GM21786 (cell line): Measurements from ENCODE around the gene SRGAP3.
"Not testable (repeated sequence)": the region's sequence is repeated elsewhere in the genome, so short reads cannot be mapped to it uniquely, and the experiment has no call there.

Experiments used
- ATAC-seq: cut with Tn5 transposase; IDR thresholded peaks from one replicate; pipeline ENCODE4 v1.9.1; 2021; ENCODE audit not compliant: unreplicated experiment

The SRGAP3 gene

GRCh38 chr3:9249273-9250192 lies at the start of gene SRGAP3:
Gene SRGAP3, minus strand, starts transcription at chr3:9249646. Its CDS starts 695 bp downstream, at chr3:9248951.
- ATAC-seq = peak; percentile 100

GRCh38 chr3:9298236-9298635 lies 48.8 kb upstream of the SRGAP3 start:
- ATAC-seq = no peak

GRCh38 chr3:9296241-9296640 lies 46.8 kb upstream of the SRGAP3 start:
- no peak for ATAC-seq

DNA sequence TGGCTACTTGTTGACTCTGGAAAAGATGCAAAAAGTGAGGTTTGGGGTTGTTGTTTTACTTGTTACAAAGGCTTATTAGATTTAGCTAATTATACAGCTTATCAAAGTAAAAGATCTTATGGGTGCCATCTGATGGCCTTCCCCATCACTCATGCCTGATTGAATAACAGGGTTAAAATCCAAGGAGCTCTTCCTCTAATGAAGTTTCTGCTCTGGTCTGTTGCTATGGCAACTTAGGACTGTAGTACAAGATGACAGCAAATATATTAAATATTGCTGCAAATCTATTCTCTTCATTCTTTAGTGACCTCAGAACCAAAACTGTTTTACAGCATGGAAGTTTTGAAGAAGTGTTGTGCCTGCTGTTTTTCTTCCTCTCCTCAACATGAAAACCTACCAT lies 45.6 kb upstream of the SRGAP3 start:
- ATAC-seq = no peak

- not testable (repeated sequence) for ATAC-seq
Observed at GRCh38 chr3:9293953-9294352, 44.5 kb upstream of the SRGAP3 start.

GRCh38 chr3:9293076-9293475 lies 43.6 kb upstream of the SRGAP3 start:
- ATAC-seq = no peak

- ATAC-seq = no peak
Observed at GRCh38 chr3:9292516-9292915, 43.1 kb upstream of the SRGAP3 start.

- ATAC-seq = no peak
Observed at GRCh38 chr3:9291821-9292410, 42.5 kb upstream of the SRGAP3 start.

- ATAC-seq = no peak
Observed at GRCh38 chr3:9290566-9290965, 41.1 kb upstream of the SRGAP3 start.

DNA sequence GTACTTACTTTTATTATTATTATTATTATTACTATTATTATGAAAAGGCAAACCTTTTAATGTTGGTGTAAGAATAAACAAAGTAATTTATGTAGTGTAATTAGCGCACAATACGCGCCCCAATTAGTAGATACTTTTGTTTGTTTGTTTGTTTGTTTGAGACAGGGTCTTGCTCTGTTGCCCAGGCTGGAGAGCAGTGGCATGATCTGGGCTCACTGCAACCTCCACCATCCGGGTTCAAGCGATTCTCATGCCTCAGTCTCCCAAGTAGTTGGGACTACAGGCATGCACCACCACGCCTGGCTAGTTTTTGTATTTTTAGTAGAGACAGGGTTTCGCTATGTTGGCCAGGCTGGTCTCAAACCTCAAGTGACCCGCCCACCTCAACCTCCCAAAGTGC lies 32.1 kb upstream of the SRGAP3 start:
- not testable (repeated sequence) for ATAC-seq

DNA sequence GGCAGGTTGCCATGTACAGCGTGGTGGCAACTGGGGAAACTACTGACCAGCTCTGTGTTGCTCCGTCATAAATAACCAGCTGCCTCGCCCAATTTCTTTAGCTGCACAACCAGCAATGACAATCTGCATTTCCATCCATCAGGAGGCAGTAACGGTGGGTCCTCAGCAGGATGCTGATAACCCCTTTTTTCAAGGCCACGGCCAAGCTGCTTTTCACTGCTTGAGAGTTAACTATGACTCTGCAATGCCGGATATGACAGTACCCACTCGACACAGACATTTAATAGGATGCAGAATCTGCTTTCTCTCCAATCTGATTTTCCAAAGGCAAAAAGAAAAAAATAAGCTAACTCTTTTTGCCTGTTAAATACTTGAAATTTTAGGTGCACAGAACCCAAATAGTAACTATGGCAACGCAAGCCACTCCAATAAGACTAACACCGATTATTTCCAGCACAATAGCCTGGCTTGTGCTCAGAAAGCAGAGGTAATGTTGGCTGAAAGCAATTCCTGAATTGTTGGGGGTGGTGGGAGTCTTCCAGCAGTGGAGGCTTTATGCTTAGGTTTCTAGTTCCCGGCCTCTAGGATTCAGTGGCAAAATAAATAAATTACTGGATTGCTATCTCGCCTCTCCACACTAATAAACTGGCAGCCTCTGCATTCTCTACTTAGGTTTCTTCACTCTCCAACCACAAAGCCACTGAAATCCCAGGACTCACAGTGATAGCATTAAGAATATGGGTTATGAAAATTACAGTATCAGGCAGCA lies 31.2 kb upstream of the SRGAP3 start:
- no peak for ATAC-seq

- ATAC-seq = no peak
Observed at GRCh38 chr3:9279966-9280365, 30.5 kb upstream of the SRGAP3 start.

DNA sequence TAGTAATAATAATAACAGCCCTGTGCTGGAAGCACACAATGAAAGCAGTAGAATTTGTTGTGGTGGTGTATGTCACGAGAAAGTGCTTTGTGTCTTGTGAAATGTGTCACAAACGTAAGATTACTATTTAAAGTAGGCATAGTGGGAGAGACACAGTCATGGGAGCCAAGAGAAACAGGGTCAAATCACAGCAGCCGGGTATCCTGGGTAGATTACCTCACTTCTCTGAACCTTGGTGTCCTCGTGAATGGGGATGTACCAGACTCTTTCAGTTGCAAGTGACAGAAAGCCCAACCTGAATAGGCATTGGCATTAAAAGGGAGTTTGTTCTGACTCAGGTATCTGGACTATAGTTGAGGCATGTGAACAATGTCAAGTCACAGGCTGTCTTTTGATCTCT lies 29.1 kb upstream of the SRGAP3 start:
- ATAC-seq = no peak

DNA sequence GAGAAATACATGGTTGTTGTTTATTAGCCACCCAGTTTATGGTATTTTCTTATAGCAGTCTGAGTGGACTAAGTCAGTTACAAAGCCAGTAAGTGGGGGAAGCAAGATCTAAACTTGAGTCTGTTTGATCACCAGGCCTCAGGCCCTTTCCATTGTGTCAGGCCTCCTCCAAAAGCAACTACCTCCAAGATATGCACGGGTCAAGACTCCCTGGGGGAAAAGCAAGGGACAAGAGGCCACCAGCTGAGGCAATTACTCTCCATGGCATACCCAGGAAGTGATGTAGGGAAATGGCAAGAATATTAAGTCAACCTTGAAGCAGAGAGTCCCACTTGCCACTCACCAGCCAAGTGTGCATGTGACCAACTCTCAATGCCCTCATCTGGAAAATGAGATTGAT lies 28.6 kb upstream of the SRGAP3 start:
- no peak for ATAC-seq

GRCh38 chr3:9276761-9277370 lies 27.4 kb upstream of the SRGAP3 start:
- no peak for ATAC-seq

GRCh38 chr3:9271903-9272302 lies 22.5 kb upstream of the SRGAP3 start:
- no peak for ATAC-seq

GRCh38 chr3:9270704-9271103 lies 21.3 kb upstream of the SRGAP3 start:
- no peak for ATAC-seq

GRCh38 chr3:9266716-9267115 lies 17.3 kb upstream of the SRGAP3 start:
- ATAC-seq = no peak

DNA sequence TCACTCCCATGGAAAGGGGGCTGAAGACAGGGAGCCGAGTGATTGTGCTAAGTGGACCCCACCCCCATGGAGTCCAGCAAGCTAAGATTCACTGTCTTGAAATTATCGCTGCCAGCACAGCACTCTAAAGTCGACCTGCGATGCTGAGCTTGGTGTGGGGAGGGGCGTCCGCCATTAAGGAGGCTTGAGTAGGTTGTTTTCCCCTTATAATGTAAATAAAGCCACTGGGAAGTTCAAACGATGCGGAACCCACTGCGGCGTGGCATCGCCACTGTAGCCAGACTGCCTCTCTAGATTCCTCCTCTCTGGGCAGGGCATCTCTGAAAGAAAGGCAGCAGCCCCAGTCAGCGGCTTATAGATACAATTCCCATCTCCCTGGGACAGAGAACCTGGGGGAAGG lies 10.9 kb upstream of the SRGAP3 start:
- ATAC-seq = no peak

DNA sequence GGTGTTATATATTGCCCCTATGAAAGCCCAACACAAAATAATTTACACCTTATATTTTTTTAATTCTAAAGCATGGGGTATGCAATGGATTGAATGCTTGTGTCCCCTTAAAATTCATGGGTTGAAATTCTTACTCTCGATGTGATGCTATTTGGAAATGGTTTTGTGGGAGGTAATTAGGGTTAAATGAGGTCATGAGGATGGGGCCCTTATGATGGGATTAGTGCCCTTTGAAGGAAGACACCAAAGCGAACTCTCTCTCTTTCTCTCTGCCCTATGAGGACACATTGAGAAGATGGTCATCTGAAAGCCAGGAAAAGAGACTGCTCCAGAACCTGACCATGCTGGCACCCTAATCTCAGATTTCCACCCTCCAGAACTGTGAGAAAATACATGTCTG lies 7.6 kb upstream of the SRGAP3 start:
- ATAC-seq = no peak

- no peak for ATAC-seq
Observed at GRCh38 chr3:9255976-9256375, 6.5 kb upstream of the SRGAP3 start.
